A673 (cell line): ENCODE results near the gene IFIT3. TPM values are rescaled to one million over a fixed set of nuclear protein-coding genes. Genes with fewer than 3 reads are reported as not detected.

ENCODE experiments used
- BruUV-seq: library from RNA; stranded (reverse); fragments of 400-500 nt; replicated peaks from 2 replicates; lab custom pipeline; 2021; lab: Mats Ljungman, UMichigan
- CTCF ChIA-PET: fragments of 300-600 bp; sonication (Branson Sonifier 250); formaldehyde crosslinking; loops from one replicate; lab custom pipeline; 2022; ENCODE audit warnings: antibody characterized with exemption; lab: Charles Lee
- POLR2A ChIA-PET: fragments of 300-600 bp; sonication (Branson Sonifier 250); formaldehyde crosslinking; loops from one replicate; lab custom pipeline; 2022; ENCODE audit warnings: antibody characterized with exemption; ENCODE audit not compliant: low non-redundant PET; lab: Charles Lee
- DNase-seq: peaks from one replicate; pipeline ENCODE4 v3.0.0-alpha.2; 2015; ENCODE audit warnings: low spot score
- H3K27ac ChIP-seq: fragments of 200-600 bp; sonication (generic); 2 replicates; pipeline ENCODE4 v1.5.1; 2016; ENCODE audit warnings: mixed run types, low read depth, mild to moderate bottlenecking, mixed read lengths, antibody characterized with exemption, low read length; ENCODE audit not compliant: poor library complexity, severe bottlenecking
- H3K27me3 ChIP-seq: fragments of 200-600 bp; sonication (generic); replicated peaks from 2 replicates; pipeline ENCODE4 v1.6.1; 2017; ENCODE audit warnings: mixed run types, low read depth, mild to moderate bottlenecking, mixed read lengths, antibody characterized with exemption, low read length; ENCODE audit not compliant: insufficient read depth, poor library complexity
- H3K36me3 ChIP-seq: fragments of 200-600 bp; sonication (generic); 2 replicates; pipeline ENCODE4 v1.6.1; 2016; ENCODE audit warnings: mixed run types, mild to moderate bottlenecking, mixed read lengths, antibody characterized with exemption, low read length; ENCODE audit not compliant: insufficient read depth, poor library complexity, severe bottlenecking
- H3K4me1 ChIP-seq: fragments of 200-600 bp; sonication (generic); 2 replicates; pipeline ENCODE4 v1.6.1; 2017; ENCODE audit warnings: mixed run types, mild to moderate bottlenecking, mixed read lengths, antibody characterized with exemption, low read length; ENCODE audit not compliant: insufficient read depth, poor library complexity, severe bottlenecking
- H3K4me3 ChIP-seq: fragments of 200-600 bp; sonication (generic); 2 replicates; pipeline ENCODE4 v1.5.1; 2016; ENCODE audit warnings: low read depth, mixed run types, mild to moderate bottlenecking, mixed read lengths, low read length; ENCODE audit not compliant: poor library complexity, severe bottlenecking
- H3K9me3 ChIP-seq: fragments of 200-600 bp; sonication (generic); 2 replicates; pipeline ENCODE4 v1.6.1; 2016; ENCODE audit warnings: mixed run types, low read depth, mild to moderate bottlenecking, mixed read lengths, antibody characterized with exemption, low read length; ENCODE audit not compliant: poor library complexity, severe bottlenecking
- EZH2 ChIP-seq: fragments of 200-600 bp; sonication (generic); IDR thresholded peaks from 2 replicates; pipeline ENCODE4 v1.6.1; 2017; ENCODE audit warnings: borderline replicate concordance, low read depth, mild to moderate bottlenecking, mixed read lengths, antibody characterized with exemption, low read length; ENCODE audit not compliant: poor library complexity, severe bottlenecking
- intact Hi-C: fragments of 100-400 bp; cut with micrococcal nuclease; formaldehyde crosslinking; loops from one replicate; pipeline ENCODE4 v1.10.0; 2022; ENCODE audit not compliant: unreplicated experiment
- total RNA-seq: library from RNA; stranded (reverse); gene quantifications from 2 replicates; pipeline ENCODE4 v1.2.3, GENCODE V29; 2021
- TF ChIP-seq, protein P1 (sequence below): fragments of 300-800, 200-600 bp; sonication (generic); conservative IDR thresholded peaks from 2 replicates; pipeline ENCODE4 v1.5.1; 2017; ENCODE audit warnings: low read depth, mild to moderate bottlenecking, antibody characterized with exemption, low read length, moderate library complexity, mixed read lengths

Gene IFIT3
- total RNA-seq, 1 experiment from 2014 or later, result 6.7 TPM

GRCh38 chr10:89357096-89357495, 29.3 kb downstream of the IFIT3 start:
- ChIA-PET CTCF (no interaction called here), POLR2A (no interaction called here)
- no peak for TF ChIP-seq EZH2
- TF ChIP-seq, protein P1, sequence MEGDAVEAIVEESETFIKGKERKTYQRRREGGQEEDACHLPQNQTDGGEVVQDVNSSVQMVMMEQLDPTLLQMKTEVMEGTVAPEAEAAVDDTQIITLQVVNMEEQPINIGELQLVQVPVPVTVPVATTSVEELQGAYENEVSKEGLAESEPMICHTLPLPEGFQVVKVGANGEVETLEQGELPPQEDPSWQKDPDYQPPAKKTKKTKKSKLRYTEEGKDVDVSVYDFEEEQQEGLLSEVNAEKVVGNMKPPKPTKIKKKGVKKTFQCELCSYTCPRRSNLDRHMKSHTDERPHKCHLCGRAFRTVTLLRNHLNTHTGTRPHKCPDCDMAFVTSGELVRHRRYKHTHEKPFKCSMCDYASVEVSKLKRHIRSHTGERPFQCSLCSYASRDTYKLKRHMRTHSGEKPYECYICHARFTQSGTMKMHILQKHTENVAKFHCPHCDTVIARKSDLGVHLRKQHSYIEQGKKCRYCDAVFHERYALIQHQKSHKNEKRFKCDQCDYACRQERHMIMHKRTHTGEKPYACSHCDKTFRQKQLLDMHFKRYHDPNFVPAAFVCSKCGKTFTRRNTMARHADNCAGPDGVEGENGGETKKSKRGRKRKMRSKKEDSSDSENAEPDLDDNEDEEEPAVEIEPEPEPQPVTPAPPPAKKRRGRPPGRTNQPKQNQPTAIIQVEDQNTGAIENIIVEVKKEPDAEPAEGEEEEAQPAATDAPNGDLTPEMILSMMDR, result no peak
- intact Hi-C loops, result no loop called here
- Histone ChIP-seq H3K27ac (no peak overlapping the region), H3K9me3 (no peaks in the 10 kb centered on the region), H3K4me3 (no peak overlapping the region), H3K36me3 (no peaks in the 10 kb centered on the region), H3K27me3 (no peaks in the 10 kb centered on the region), H3K4me1 (peaks cover 20% of the 10 kb centered on the region)
- no peak for DNase-seq
- no TSS peak for BruUV-seq

- no TSS peak for BruUV-seq
- H3K27ac ChIP-seq, result no peak overlapping the region
- TF ChIP-seq, protein P1, result no peak
- no peak for TF ChIP-seq EZH2
- peaks cover 12% of the 10 kb centered on the region for H3K4me1 ChIP-seq
- intact Hi-C loops, result no loop called here
- ChIA-PET CTCF (no interaction called here), POLR2A (no interaction called here)
- no peaks in the 10 kb centered on the region for H3K36me3 ChIP-seq
- H3K4me3 ChIP-seq, result no peak overlapping the region
- no peak for DNase-seq
- no peaks in the 10 kb centered on the region for H3K27me3 ChIP-seq
- no peaks in the 10 kb centered on the region for H3K9me3 ChIP-seq
Observed at GRCh38 chr10:89357975-89358374, 30.2 kb downstream of the IFIT3 start.

GRCh38 chr10:89360157-89360556, 32.4 kb downstream of the IFIT3 start:
- H3K9me3 ChIP-seq, result no peaks in the 10 kb centered on the region
- no peak overlapping the region for H3K27ac ChIP-seq
- H3K36me3 ChIP-seq, result no peaks in the 10 kb centered on the region
- POLR2A ChIA-PET, result no interaction called here
- intact Hi-C loops, result no loop called here
- no peak for TF ChIP-seq EZH2
- CTCF ChIA-PET, result no interaction called here
- BruUV-seq, result no TSS peak
- H3K4me1 ChIP-seq, result peaks cover 11% of the 10 kb centered on the region
- H3K27me3 ChIP-seq, result no peaks in the 10 kb centered on the region
- H3K4me3 ChIP-seq, result no peak overlapping the region
- no peak for DNase-seq

- DNase-seq, result no peak
- no peak overlapping the region for H3K4me3 ChIP-seq
- BruUV-seq, result no TSS peak
- H3K27ac ChIP-seq, result no peak overlapping the region
- H3K4me1 ChIP-seq, result peaks cover 1% of the 10 kb centered on the region
- TF ChIP-seq, protein P1, result no peak
- no peak for TF ChIP-seq EZH2
- ChIA-PET CTCF (no interaction called here), POLR2A (no interaction called here)
- no peaks in the 10 kb centered on the region for H3K36me3 ChIP-seq
- no peaks in the 10 kb centered on the region for H3K27me3 ChIP-seq
- no peaks in the 10 kb centered on the region for H3K9me3 ChIP-seq
- intact Hi-C loops, result no loop called here
Observed at GRCh38 chr10:89362929-89363328, 35.1 kb downstream of the IFIT3 start.
